Measurements from ENCODE around the gene DCHS1. TPM values are rescaled to one million over a fixed set of nuclear protein-coding genes. Genes with fewer than 3 reads are reported as not detected.

DCHS1 gene
- total and polyA plus RNA-seq, 2 of the 13 experiments (the other 11 are each of a cell fraction or from before 2014, with no cell fraction given), result under 0.01 to 0.03 TPM

GRCh38 chr11:6623391-6624363, 31.9 kb downstream of the DCHS1 start:
- no peaks in the 10 kb centered on the region for H3K36me3 ChIP-seq (replicated peaks in 1 of 2; ENCODE audit: control insufficient read depth in 1 of 2, insufficient read depth in 2 of 2, low read length in 2 of 2)
- WGBS (ENCODE audit: low lambda C conversion rate), result 19% methylated on average over 9 of the region's 31 CpGs
- peak; percentile 68 for TF ChIP-seq BHLHE40 (IDR thresholded peaks at IDR 0.05; ENCODE audit: low read length)
- no peak for TF ChIP-seq ZNF580 (CRISPR knock-in tag; IDR thresholded peaks at IDR 0.05; ENCODE audit: borderline replicate concordance, low read depth)
- TF ChIP-seq CC2D1A (CRISPR knock-in tag; IDR thresholded peaks at IDR 0.05), result no peak
- 0 out of 2 replicates have a peak, but pooled peaks have one; percentile 15 for TF ChIP-seq SALL1 (CRISPR knock-in tag; IDR thresholded peaks at IDR 0.05)
- 0 out of 2 replicates have a peak, but pooled peaks have one; percentile 15 for TF ChIP-seq MAX (IDR thresholded peaks at IDR 0.05)
- no peak for TF ChIP-seq U2AF2 (IDR thresholded peaks at IDR 0.05; ENCODE audit: low read depth, low read length)
- peaks cover 15 to 68% of the 10 kb centered on the region in 2 experiments for H3K27me3 ChIP-seq (ENCODE audit: control insufficient read depth in 1 of 2, insufficient read depth in 2 of 2, low read length in 2 of 2)
- H3K9ac ChIP-seq (ENCODE audit: insufficient read depth, low read depth, low read length), result no peak overlapping the region
- no peak overlapping the region for H3K4me2 ChIP-seq (ENCODE audit: low read depth, low read length)
- peaks cover 4% of the 10 kb centered on the region for H3K79me2 ChIP-seq (ENCODE audit: insufficient read depth, low read length)
- no peak overlapping the region for H3K4me3 ChIP-seq (replicated peaks in 1 of 3; ENCODE audit: insufficient read depth in 1 of 3, low read depth in 2 of 3, low read length in 3 of 3)
- no peaks in the 10 kb centered on the region for H4K20me1 ChIP-seq (ENCODE audit: insufficient read depth, low read length)
- POLR2A ChIA-PET, result interaction anchor here (5.5 kb wide), 1 partner anchor 11 kb away, joined by 24 read pairs; the partner anchor contains the start of gene TAF10
- DNase-seq (ENCODE audit: low spot score) (no peak), ATAC-seq (no peak), FAIRE-seq (no peak)
- no TSS peak for BruUV-seq (replicated peaks)
- H3K9me3 ChIP-seq (ENCODE audit: low read length), result no peaks in the 10 kb centered on the region
- in situ Hi-C loops (cut with HindIII; ENCODE audit: extremely low pct_ligation_motif_present, low pct_unique_long_range_greater_than_20kb) (no loop called here), intact Hi-C loops (cut with micrococcal nuclease; ENCODE audit: unreplicated experiment) (loop anchor here (1.0 kb wide), 1 partner anchor 24 kb away; no protein-coding TSS in a partner anchor)
- CTCF ChIA-PET (ENCODE audit: low intra/inter-chr PET ratio, low total read pairs), result no interaction called here
- H2AFZ ChIP-seq (ENCODE audit: low read length), result no peak overlapping the region
- no peak overlapping the region for H3K27ac ChIP-seq (ENCODE audit: extremely low read length, insufficient read depth, low read length)
- peaks cover 32% of the 10 kb centered on the region for H3K4me1 ChIP-seq (ENCODE audit: insufficient read depth, low read length)
